ENCODE results near the gene KCNC3.
"Not testable (repeated sequence)": the region's sequence is repeated elsewhere in the genome, so short reads cannot be mapped to it uniquely, and the experiment has no call there.

KCNC3 gene

GRCh38 chr19:50361290-50362029 lies 32.3 kb upstream of the KCNC3 start:
- no peak for DNase-seq (ENCODE audit: low read depth)
- no peak for TF ChIP-seq CTCF (IDR thresholded peaks at IDR 0.05; ENCODE audit: control insufficient read depth, insufficient read depth, low read depth, low read length, missing control alignments)
- H3K4me3 ChIP-seq (ENCODE audit: control insufficient read depth, low read depth, low read length), result no peak overlapping the region

GRCh38 chr19:50359328-50359818 lies 30.2 kb upstream of the KCNC3 start:
- no peak overlapping the region for H3K4me3 ChIP-seq (ENCODE audit: control insufficient read depth, low read depth, low read length)

GRCh38 chr19:50358483-50359327 lies 29.5 kb upstream of the KCNC3 start:
- DNase-seq (ENCODE audit: low read depth), result no peak
- TF ChIP-seq CTCF (IDR thresholded peaks at IDR 0.05; ENCODE audit: control insufficient read depth, insufficient read depth, low read depth, low read length, missing control alignments), result no peak
- H3K4me3 ChIP-seq (ENCODE audit: control insufficient read depth, low read depth, low read length), result peak overlapping the region; percentile 52

More at GRCh38 chr19:50359328-50359818, 30.2 kb upstream of the KCNC3 start:
- DNase-seq (ENCODE audit: low read depth), result no peak
- TF ChIP-seq CTCF (IDR thresholded peaks at IDR 0.05; ENCODE audit: control insufficient read depth, insufficient read depth, low read depth, low read length, missing control alignments), result no peak

GRCh38 chr19:50357178-50358100 lies 28.3 kb upstream of the KCNC3 start:
- peak; percentile 85 for TF ChIP-seq CTCF (IDR thresholded peaks at IDR 0.05; ENCODE audit: control insufficient read depth, insufficient read depth, low read depth, low read length, missing control alignments)
- no peak for DNase-seq (ENCODE audit: low read depth)
- peak overlapping the region; percentile 41 for H3K4me3 ChIP-seq (ENCODE audit: control insufficient read depth, low read depth, low read length)

- DNase-seq (ENCODE audit: low read depth), result no peak
- H3K4me3 ChIP-seq (ENCODE audit: control insufficient read depth, low read depth, low read length), result no peak overlapping the region
- TF ChIP-seq CTCF (IDR thresholded peaks at IDR 0.05; ENCODE audit: control insufficient read depth, insufficient read depth, low read depth, low read length, missing control alignments), result no peak
These were observed 27.6 kb upstream of the KCNC3 start for GRCh38 chr19:50356691-50357177.

GRCh38 chr19:50353487-50353880 lies 24.3 kb upstream of the KCNC3 start:
- H3K4me3 ChIP-seq (ENCODE audit: control insufficient read depth, low read depth, low read length), result not testable (repeated sequence)

More at GRCh38 chr19:50353487-50353880, 24.3 kb upstream of the KCNC3 start:
- not testable (repeated sequence) for DNase-seq (ENCODE audit: low read depth)

Measured in AG09309 (cell line).